Measurements from ENCODE around the gene DIAPH3. TPM values are rescaled to one million over a fixed set of nuclear protein-coding genes. Genes with fewer than 3 reads are reported as not detected.

The DIAPH3 gene
- total RNA-seq, 1 donor = 30.7 TPM

DNA sequence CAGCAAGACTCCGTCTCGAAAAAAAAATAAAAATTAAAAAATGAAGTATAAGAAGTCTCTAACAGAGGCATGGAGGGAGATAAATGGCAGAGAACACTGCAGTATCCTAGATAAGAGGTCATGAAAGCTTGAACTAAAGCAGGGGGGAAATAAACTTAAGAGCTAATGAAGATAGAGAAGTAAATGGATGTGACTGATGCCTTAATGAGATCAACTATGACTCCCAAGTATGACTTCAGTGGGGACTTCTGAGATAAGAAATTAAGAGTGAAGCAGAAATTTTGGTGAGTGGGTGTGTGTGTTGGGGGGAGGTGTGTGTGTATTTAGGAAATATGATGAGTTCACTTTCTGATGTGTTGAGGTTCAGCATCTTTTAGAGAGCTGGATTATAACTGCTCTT, 55.1 kb downstream of the DIAPH3 start:
- H3K4me3 ChIP-seq (ENCODE audit: low read depth, low read length) = no peak overlapping the region
- TF ChIP-seq CTCF (IDR thresholded peaks at IDR 0.05; ENCODE audit: insufficient read depth, low read depth, low read length) = no peak
- DNase-seq (ENCODE audit: low read depth) = no peak

DNA sequence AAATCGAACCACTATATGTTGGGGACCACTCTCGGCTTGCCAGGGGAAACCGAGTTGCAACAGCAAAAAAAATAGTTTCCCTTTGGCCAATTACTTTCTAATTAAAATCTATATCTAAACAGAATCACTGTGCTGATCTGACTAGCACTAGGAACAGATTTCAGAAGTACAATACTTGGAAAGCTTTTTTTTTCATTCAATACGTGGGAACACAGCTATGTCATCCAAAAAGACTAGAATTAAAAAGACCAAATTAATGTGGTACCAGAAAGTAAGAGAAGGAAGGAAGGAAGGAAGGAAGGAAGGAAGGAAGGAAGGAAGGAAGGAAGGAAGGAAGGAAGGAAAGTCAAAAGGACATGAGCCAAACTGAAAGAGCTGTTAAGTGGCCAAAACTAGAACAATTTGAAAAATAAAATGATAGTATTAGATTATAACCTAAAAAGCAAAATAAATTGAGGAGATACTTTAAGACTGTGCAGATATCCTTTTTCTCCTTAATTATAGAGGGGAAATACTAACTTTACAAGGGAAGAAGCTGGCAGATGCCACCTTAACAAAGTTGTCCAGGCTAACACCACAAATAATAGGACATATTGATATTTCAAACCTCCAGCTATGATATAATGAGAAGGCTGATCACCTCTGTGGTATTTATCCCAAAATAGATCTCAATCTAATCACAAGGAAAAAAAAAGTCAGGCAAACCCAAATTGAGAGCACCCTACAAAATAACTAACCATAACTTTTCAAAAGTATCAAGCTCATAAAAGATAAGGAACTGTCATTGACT, 63.9 kb downstream of the DIAPH3 start:
- no peak for DNase-seq (ENCODE audit: low read depth)
- H3K4me3 ChIP-seq (ENCODE audit: low read depth, low read length) = no peak overlapping the region
- no peak for TF ChIP-seq CTCF (IDR thresholded peaks at IDR 0.05; ENCODE audit: insufficient read depth, low read depth, low read length)

DNA sequence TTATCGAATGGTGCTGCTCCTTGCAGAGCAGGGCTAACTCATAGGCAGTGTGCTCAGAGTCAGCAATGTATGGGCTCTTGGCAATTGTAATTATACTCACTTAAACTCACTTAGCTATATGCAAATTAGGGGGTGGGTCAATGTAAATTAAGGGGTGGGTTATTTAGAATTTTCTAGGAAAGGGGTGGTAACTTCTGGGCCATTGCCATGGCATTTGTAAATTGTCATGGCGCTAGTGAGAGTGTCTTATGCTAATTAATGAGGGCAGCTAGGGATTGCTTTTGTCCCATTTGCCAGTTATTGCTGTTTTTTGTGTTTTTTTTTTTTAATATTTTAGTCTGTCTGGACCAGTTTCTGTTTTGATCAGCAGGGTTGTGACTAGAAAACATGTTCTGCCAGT, 68.4 kb downstream of the DIAPH3 start:
- no peak overlapping the region for H3K4me3 ChIP-seq (ENCODE audit: low read depth, low read length)
- no peak for DNase-seq (ENCODE audit: low read depth)
- TF ChIP-seq CTCF (IDR thresholded peaks at IDR 0.05; ENCODE audit: insufficient read depth, low read depth, low read length) = no peak

- no peak overlapping the region for H3K4me3 ChIP-seq (ENCODE audit: low read depth, low read length)
- DNase-seq (ENCODE audit: low read depth) = no peak
- no peak for TF ChIP-seq CTCF (IDR thresholded peaks at IDR 0.05; ENCODE audit: insufficient read depth, low read depth, low read length)
Measured at GRCh38 chr13:60094385-60095088, 69.2 kb downstream of the DIAPH3 start.

DNA sequence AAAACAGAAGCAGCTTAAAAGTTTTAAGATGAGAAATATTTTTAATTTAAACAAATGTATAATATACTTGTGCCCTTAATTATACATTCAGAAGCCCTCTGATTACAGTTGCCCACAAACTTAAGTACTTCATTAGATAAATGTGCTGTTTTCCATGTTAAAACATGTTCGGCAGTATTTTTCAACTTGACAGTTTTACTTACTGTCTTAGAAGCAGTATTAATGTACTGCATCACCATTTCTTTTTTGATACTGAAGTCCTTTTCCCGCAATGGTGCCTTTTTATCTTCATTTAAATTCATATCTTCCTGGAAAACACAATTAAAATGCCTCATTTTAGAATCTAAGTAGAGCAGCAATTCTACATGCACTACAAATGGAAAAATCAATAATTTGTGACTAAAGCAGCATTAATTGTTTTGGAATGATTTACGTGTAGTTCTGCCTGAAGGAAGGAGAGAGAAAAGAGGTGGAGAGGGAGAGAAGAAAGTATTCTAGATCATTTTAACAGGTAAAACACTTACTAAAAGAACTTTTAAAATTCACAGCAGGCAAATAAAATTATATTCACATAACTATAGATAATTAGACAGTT, 70.2 kb downstream of the DIAPH3 start:
- DNase-seq (ENCODE audit: low read depth) = no peak
- no peak for TF ChIP-seq CTCF (IDR thresholded peaks at IDR 0.05; ENCODE audit: insufficient read depth, low read depth, low read length)

GRCh38 chr13:60091573-60091972, 72.2 kb downstream of the DIAPH3 start:
- no peak overlapping the region for H3K4me3 ChIP-seq (ENCODE audit: low read depth, low read length)
- TF ChIP-seq CTCF (IDR thresholded peaks at IDR 0.05; ENCODE audit: insufficient read depth, low read depth, low read length) = peak; percentile 16
- DNase-seq (ENCODE audit: low read depth) = no peak

More for the DNA sequence above, 70.2 kb downstream of the DIAPH3 start:
- H3K4me3 ChIP-seq (ENCODE audit: low read depth, low read length) = no peak overlapping the region
